Measurements from ENCODE around the gene GIT2.
"Not testable (repeated sequence)": the region's sequence is repeated elsewhere in the genome, so short reads cannot be mapped to it uniquely, and the experiment has no call there.

GIT2 gene

GRCh38 chr12:110012659-110013058 is 16.5 kb upstream of the GIT2 start:
- Histone ChIP-seq H3K4me2 (ENCODE audit: low read length) (peak overlapping the region; percentile 99), H3K36me3 (ENCODE audit: control insufficient read depth, low read length) (peaks cover 74% of the 10 kb centered on the region), H3K9me2 (replicated peaks; ENCODE audit: control insufficient read depth, low read length) (no peaks in the 10 kb centered on the region), H3F3A (ENCODE audit: control insufficient read depth, insufficient read depth) (peaks cover 39% of the 10 kb centered on the region), H3K4me1 (ENCODE audit: control insufficient read depth, low read length) (peaks cover 77% of the 10 kb centered on the region), H3K27ac (ENCODE audit: low read depth, low read length) (peak overlapping the region; percentile 95), H4K20me1 (ENCODE audit: control insufficient read depth, insufficient read depth, low read depth, low read length) (no peaks in the 10 kb centered on the region), H3K9me3 (ENCODE audit: control insufficient read depth, insufficient read depth, low read length) (no peaks in the 10 kb centered on the region), H3K27me3 (ENCODE audit: control insufficient read depth, low read length) (no peaks in the 10 kb centered on the region), H3K4me3 (ENCODE audit: low read length) (peak overlapping the region; percentile 80), H3K79me2 (ENCODE audit: control insufficient read depth, low read length) (peaks cover 88% of the 10 kb centered on the region)
- TF ChIP-seq EZH2phosphoT487 (IDR thresholded peaks at IDR 0.05; ENCODE audit: borderline replicate concordance, low read length), result no peak
- TF ChIP-seq, protein P1, sequence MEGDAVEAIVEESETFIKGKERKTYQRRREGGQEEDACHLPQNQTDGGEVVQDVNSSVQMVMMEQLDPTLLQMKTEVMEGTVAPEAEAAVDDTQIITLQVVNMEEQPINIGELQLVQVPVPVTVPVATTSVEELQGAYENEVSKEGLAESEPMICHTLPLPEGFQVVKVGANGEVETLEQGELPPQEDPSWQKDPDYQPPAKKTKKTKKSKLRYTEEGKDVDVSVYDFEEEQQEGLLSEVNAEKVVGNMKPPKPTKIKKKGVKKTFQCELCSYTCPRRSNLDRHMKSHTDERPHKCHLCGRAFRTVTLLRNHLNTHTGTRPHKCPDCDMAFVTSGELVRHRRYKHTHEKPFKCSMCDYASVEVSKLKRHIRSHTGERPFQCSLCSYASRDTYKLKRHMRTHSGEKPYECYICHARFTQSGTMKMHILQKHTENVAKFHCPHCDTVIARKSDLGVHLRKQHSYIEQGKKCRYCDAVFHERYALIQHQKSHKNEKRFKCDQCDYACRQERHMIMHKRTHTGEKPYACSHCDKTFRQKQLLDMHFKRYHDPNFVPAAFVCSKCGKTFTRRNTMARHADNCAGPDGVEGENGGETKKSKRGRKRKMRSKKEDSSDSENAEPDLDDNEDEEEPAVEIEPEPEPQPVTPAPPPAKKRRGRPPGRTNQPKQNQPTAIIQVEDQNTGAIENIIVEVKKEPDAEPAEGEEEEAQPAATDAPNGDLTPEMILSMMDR (IDR thresholded peaks at IDR 0.05; ENCODE audit: low read depth, low read length, poor library complexity, severe bottlenecking), result no peak

GRCh38 chr12:110012137-110012536 is 16.0 kb upstream of the GIT2 start:
- Histone ChIP-seq H4K20me1 (ENCODE audit: control insufficient read depth, insufficient read depth, low read depth, low read length) (no peaks in the 10 kb centered on the region), H3K9me2 (replicated peaks; ENCODE audit: control insufficient read depth, low read length) (no peaks in the 10 kb centered on the region), H3F3A (ENCODE audit: control insufficient read depth, insufficient read depth) (peaks cover 39% of the 10 kb centered on the region), H3K4me3 (ENCODE audit: low read length) (peak overlapping the region; percentile 80), H3K27ac (ENCODE audit: low read depth, low read length) (peak overlapping the region; percentile 95), H3K9me3 (ENCODE audit: control insufficient read depth, insufficient read depth, low read length) (no peaks in the 10 kb centered on the region), H3K27me3 (ENCODE audit: control insufficient read depth, low read length) (no peaks in the 10 kb centered on the region), H3K4me1 (ENCODE audit: control insufficient read depth, low read length) (peaks cover 82% of the 10 kb centered on the region), H3K79me2 (ENCODE audit: control insufficient read depth, low read length) (peaks cover 89% of the 10 kb centered on the region), H3K36me3 (ENCODE audit: control insufficient read depth, low read length) (peaks cover 70% of the 10 kb centered on the region), H3K4me2 (ENCODE audit: low read length) (peak overlapping the region; percentile 99)
- TF ChIP-seq, protein P1 (IDR thresholded peaks at IDR 0.05; ENCODE audit: low read depth, low read length, poor library complexity, severe bottlenecking), result no peak
- no peak for TF ChIP-seq EZH2phosphoT487 (IDR thresholded peaks at IDR 0.05; ENCODE audit: borderline replicate concordance, low read length)

- TF ChIP-seq EZH2phosphoT487 (IDR thresholded peaks at IDR 0.05; ENCODE audit: borderline replicate concordance, low read length), result no peak
- TF ChIP-seq, protein P1 (IDR thresholded peaks at IDR 0.05; ENCODE audit: low read depth, low read length, poor library complexity, severe bottlenecking), result no peak
- H3K79me2 ChIP-seq (ENCODE audit: control insufficient read depth, low read length), result peaks cover 92% of the 10 kb centered on the region
- H3K27ac ChIP-seq (ENCODE audit: low read depth, low read length), result peak overlapping the region; percentile 95
- no peaks in the 10 kb centered on the region for H3K27me3 ChIP-seq (ENCODE audit: control insufficient read depth, low read length)
- H3K4me3 ChIP-seq (ENCODE audit: low read length), result peak overlapping the region; percentile 80
- peaks cover 39% of the 10 kb centered on the region for H3F3A ChIP-seq (ENCODE audit: control insufficient read depth, insufficient read depth)
- H3K9me2 ChIP-seq (replicated peaks; ENCODE audit: control insufficient read depth, low read length), result no peaks in the 10 kb centered on the region
- no peaks in the 10 kb centered on the region for H4K20me1 ChIP-seq (ENCODE audit: control insufficient read depth, insufficient read depth, low read depth, low read length)
- H3K4me2 ChIP-seq (ENCODE audit: low read length), result peak overlapping the region; percentile 99
- peaks cover 92% of the 10 kb centered on the region for H3K4me1 ChIP-seq (ENCODE audit: control insufficient read depth, low read length)
- no peaks in the 10 kb centered on the region for H3K9me3 ChIP-seq (ENCODE audit: control insufficient read depth, insufficient read depth, low read length)
- H3K36me3 ChIP-seq (ENCODE audit: control insufficient read depth, low read length), result peaks cover 71% of the 10 kb centered on the region
Observed at GRCh38 chr12:110010853-110011723, 14.9 kb upstream of the GIT2 start.

GRCh38 chr12:110008681-110009398 is 12.7 kb upstream of the GIT2 start:
- H3K4me3 ChIP-seq (ENCODE audit: low read length), result peak overlapping the region; percentile 80
- peaks cover 99% of the 10 kb centered on the region for H3K79me2 ChIP-seq (ENCODE audit: control insufficient read depth, low read length)
- H3K9me3 ChIP-seq (ENCODE audit: control insufficient read depth, insufficient read depth, low read length); H4K20me1 ChIP-seq (ENCODE audit: control insufficient read depth, insufficient read depth, low read depth, low read length); H3K27me3 ChIP-seq (ENCODE audit: control insufficient read depth, low read length); H3K9me2 ChIP-seq (replicated peaks; ENCODE audit: control insufficient read depth, low read length): not testable (repeated sequence)
- H3K36me3 ChIP-seq (ENCODE audit: control insufficient read depth, low read length), result peaks cover 66% of the 10 kb centered on the region
- H3K27ac ChIP-seq (ENCODE audit: low read depth, low read length), result peak overlapping the region; percentile 95
- peaks cover 98% of the 10 kb centered on the region for H3K4me1 ChIP-seq (ENCODE audit: control insufficient read depth, low read length)
- H3K4me2 ChIP-seq (ENCODE audit: low read length), result peak overlapping the region; percentile 99
- H3F3A ChIP-seq (ENCODE audit: control insufficient read depth, insufficient read depth), result peaks cover 57% of the 10 kb centered on the region
